CD1c-positive myeloid dendritic cell (primary cell): Measurements from ENCODE around the gene TMEM25.

Experiments used
- DNase-seq: peaks from one replicate; pipeline ENCODE4 v3.0.0-alpha.2; 2016; ENCODE audit errors: extremely low spot score

Gene TMEM25

DNA sequence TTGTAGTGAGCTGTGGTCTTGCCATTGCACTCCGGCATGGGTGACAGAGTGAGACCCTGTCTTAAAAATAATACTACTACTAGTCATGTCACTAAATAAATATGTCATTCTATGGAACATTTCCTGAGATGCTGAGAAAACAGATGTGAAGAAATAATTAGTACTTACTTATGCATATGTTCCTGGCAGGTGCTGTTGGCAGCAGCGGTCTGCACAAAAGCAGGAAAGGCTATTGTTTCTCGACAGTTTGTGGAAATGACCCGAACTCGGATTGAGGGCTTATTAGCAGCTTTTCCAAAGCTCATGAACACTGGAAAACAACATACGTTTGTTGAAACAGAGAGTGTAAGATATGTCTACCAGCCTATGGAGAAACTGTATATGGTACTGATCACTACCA, 50.1 kb downstream of the TMEM25 start:
- DNase-seq: no peak
